H9 (cell line): ENCODE results near the gene ZNF354C. TPM values are rescaled to one million over a fixed set of nuclear protein-coding genes. Genes with fewer than 3 reads are reported as not detected.

Experiments used
- DNase-seq: peaks from one replicate; pipeline ENCODE4 v3.0.0-alpha.2; 2017
- H2AFZ ChIP-seq: one replicate; pipeline ENCODE4 v1.6.1; 2013; ENCODE audit warnings: mild to moderate bottlenecking, low read length, control low read depth, moderate library complexity
- H2AK5ac ChIP-seq: 2 replicates; pipeline ENCODE4 v1.6.1; 2013; ENCODE audit warnings: low read length, control low read depth, mixed read lengths; ENCODE audit not compliant: insufficient read length
- H2BK120ac ChIP-seq: one replicate; pipeline ENCODE4 v1.6.1; 2013; ENCODE audit warnings: low read depth, mild to moderate bottlenecking, low read length, control low read depth, inconsistent platforms; ENCODE audit not compliant: poor library complexity, severe bottlenecking
- H2BK12ac ChIP-seq: 2 replicates; pipeline ENCODE4 v1.6.1; 2013; ENCODE audit warnings: low read length, control low read depth, mixed read lengths, low read depth; ENCODE audit not compliant: insufficient read length
- H2BK15ac ChIP-seq: 2 replicates; pipeline ENCODE4 v1.6.1; 2013; ENCODE audit warnings: low read depth, low read length, control low read depth
- H2BK20ac ChIP-seq: one replicate; pipeline ENCODE4 v1.6.1; 2013; ENCODE audit warnings: low read depth, mild to moderate bottlenecking, low read length, control low read depth, inconsistent platforms; ENCODE audit not compliant: poor library complexity, severe bottlenecking
- H2BK5ac ChIP-seq: 2 replicates; pipeline ENCODE4 v1.6.1; 2013; ENCODE audit warnings: low read length, control low read depth, mixed read lengths; ENCODE audit not compliant: insufficient read length
- H3K14ac ChIP-seq: 2 replicates; pipeline ENCODE4 v1.6.1; 2013; ENCODE audit warnings: low read length, control low read depth; ENCODE audit not compliant: insufficient read depth
- H3K18ac ChIP-seq: 2 replicates; pipeline ENCODE4 v1.6.1; 2013; ENCODE audit warnings: low read depth, mild to moderate bottlenecking, mixed read lengths, low read length, control low read depth; ENCODE audit not compliant: insufficient read length
- H3K23ac ChIP-seq: 2 replicates; pipeline ENCODE4 v1.6.1; 2013; ENCODE audit warnings: low read length, control low read depth, mixed read lengths, low read depth; ENCODE audit not compliant: insufficient read length
- H3K23me2 ChIP-seq: 2 replicates; pipeline ENCODE4 v1.6.1; 2013; ENCODE audit warnings: low read depth, mild to moderate bottlenecking, mixed read lengths, low read length, control low read depth; ENCODE audit not compliant: insufficient read length, poor library complexity, severe bottlenecking
- H3K27ac ChIP-seq: 2 replicates; pipeline ENCODE4 v1.5.1; 2013; ENCODE audit warnings: low read length, control low read depth, mixed read lengths, low read depth; ENCODE audit not compliant: insufficient read length
- H3K27me3 ChIP-seq: 2 replicates; pipeline ENCODE4 v1.6.1; 2013; ENCODE audit warnings: low read length, control low read depth, inconsistent platforms; ENCODE audit not compliant: insufficient read depth
- H3K4ac ChIP-seq: 2 replicates; pipeline ENCODE4 v1.6.1; 2013; ENCODE audit warnings: low read depth, mild to moderate bottlenecking, control low read depth, inconsistent platforms, low read length, moderate library complexity
- H3K4me1 ChIP-seq: 2 replicates; pipeline ENCODE4 v1.6.1; 2013; ENCODE audit warnings: low read length, control low read depth, inconsistent platforms; ENCODE audit not compliant: insufficient read depth
- H3K4me2 ChIP-seq: 2 replicates; pipeline ENCODE4 v1.6.1; 2013; ENCODE audit warnings: low read length, control low read depth, mixed read lengths; ENCODE audit not compliant: insufficient read length, insufficient read depth
- H3K56ac ChIP-seq: 2 replicates; pipeline ENCODE4 v1.6.1; 2013; ENCODE audit warnings: low read depth, mild to moderate bottlenecking, mixed read lengths, low read length, control low read depth; ENCODE audit not compliant: insufficient read length
- H3K79me1 ChIP-seq: 2 replicates; pipeline ENCODE4 v1.6.1; 2013; ENCODE audit warnings: low read depth, mild to moderate bottlenecking, moderate library complexity, low read length, control low read depth, inconsistent platforms; ENCODE audit not compliant: insufficient read depth, poor library complexity, severe bottlenecking
- H3K79me2 ChIP-seq: 2 replicates; pipeline ENCODE4 v1.6.1; 2013; ENCODE audit warnings: low read length, control low read depth, inconsistent platforms; ENCODE audit not compliant: insufficient read depth
- H3K9ac ChIP-seq: 2 replicates; pipeline ENCODE4 v1.6.1; 2013; ENCODE audit warnings: low read length, control low read depth, mixed read lengths; ENCODE audit not compliant: insufficient read length; ENCODE audit errors: extremely low read depth
- H3K9me3 ChIP-seq: one replicate; pipeline ENCODE4 v1.6.1; 2013; ENCODE audit warnings: low read depth, low read length, inconsistent platforms; ENCODE audit not compliant: control insufficient read depth
- H3T11ph ChIP-seq: one replicate; pipeline ENCODE4 v1.6.1; 2013; ENCODE audit warnings: mild to moderate bottlenecking, low read length, control low read depth, inconsistent platforms
- H4K20me1 ChIP-seq: one replicate; pipeline ENCODE4 v1.6.1; 2013; ENCODE audit not compliant: control insufficient read depth, insufficient read length, insufficient read depth
- H4K5ac ChIP-seq: 2 replicates; pipeline ENCODE4 v1.6.1; 2013; ENCODE audit warnings: low read depth, mild to moderate bottlenecking, mixed read lengths, low read length, control low read depth; ENCODE audit not compliant: insufficient read length
- H4K8ac ChIP-seq: replicated peaks from 2 replicates; pipeline ENCODE4 v1.6.1; 2013; ENCODE audit warnings: low read length, control low read depth, mixed read lengths, low read depth; ENCODE audit not compliant: insufficient read length
- H4K91ac ChIP-seq: 2 replicates; pipeline ENCODE4 v1.6.1; 2013; ENCODE audit warnings: low read depth, mild to moderate bottlenecking, moderate library complexity, mixed read lengths, low read length, control low read depth; ENCODE audit not compliant: insufficient read length
- H3K27ac Mint-ChIP-seq, 3 experiments: 2 replicates in 2 of 3; 3 replicates in 1 of 3; pipeline ENCODE4 v1.8.0; 2020 to 2021; ENCODE audit warnings: mixed read lengths in 3 of 3, mild to moderate bottlenecking in 1 of 3, moderate library complexity in 1 of 3
- H3K27me3 Mint-ChIP-seq: 2 replicates; pipeline ENCODE4 v1.8.0; 2021; ENCODE audit warnings: low read depth, mild to moderate bottlenecking, moderate library complexity, mixed read lengths
- H3K36me3 Mint-ChIP-seq, 3 experiments: 2 replicates in 2 of 3; 3 replicates in 1 of 3; pipeline ENCODE4 v1.8.0; 2020 to 2021; ENCODE audit warnings: low read depth in 3 of 3, mixed read lengths in 3 of 3; ENCODE audit not compliant: insufficient read depth in 1 of 3
- H3K4me1 Mint-ChIP-seq, 2 experiments: 2 replicates each; pipeline ENCODE4 v1.8.0; 2020; ENCODE audit warnings: mixed read lengths in 2 of 2
- H3K4me3 Mint-ChIP-seq, 2 experiments: 2 replicates in 1 of 2; 3 replicates in 1 of 2; pipeline ENCODE4 v1.8.0; 2020 to 2021; ENCODE audit warnings: mild to moderate bottlenecking in 2 of 2, mixed read lengths in 2 of 2, moderate library complexity in 1 of 2
- H3K9me3 Mint-ChIP-seq, 2 experiments: 2 replicates in 1 of 2; 3 replicates in 1 of 2; pipeline ENCODE4 v1.8.0; 2020; ENCODE audit warnings: mild to moderate bottlenecking in 2 of 2, mixed read lengths in 2 of 2, moderate library complexity in 1 of 2
- CTCF ChIP-seq: fragments of 200-600 bp; sonication (generic); conservative IDR thresholded peaks from 3 replicates; pipeline ENCODE4 v1.8.0; 2021; ENCODE audit warnings: antibody characterized with exemption, mild to moderate bottlenecking
- WGBS: extraction: QIAGEN DNeasy Blood & Tissue Kit; methylation state at CpG from one replicate; pipeline ENCODE4 v1.1.7; 2013; ENCODE audit warnings: missing lambda C conversion rate, low lambda C conversion rate, mixed read lengths; ENCODE audit not compliant: insufficient read length; ENCODE audit errors: extremely low coverage; 5-methylcytosine and 5-hydroxymethylcytosine counted together
- total RNA-seq: library from RNA; stranded (reverse); gene quantifications from 2 replicates; pipeline ENCODE4 v1.2.1, GENCODE V29; 2021

ZNF354C gene
- total RNA-seq, 1 experiment from 2014 or later: 5.4 TPM

- no peak overlapping the region for H4K8ac ChIP-seq
- no peak overlapping the region for H2AFZ ChIP-seq
- Mint-ChIP-seq H3K36me3 (peaks cover 0 to 17% (median 2%) of the 10 kb centered on the region in 3 experiments; a peak in 5 of 7 replicates), H3K27me3 (no peaks in the 10 kb centered on the region), H3K27ac (no peak overlapping the region), H3K4me1 (no peaks in the 10 kb centered on the region), H3K9me3 (peaks cover 15 to 80% of the 10 kb centered on the region in 2 experiments), H3K4me3 (no peak overlapping the region)
- H3T11ph ChIP-seq: no peak overlapping the region
- no peak overlapping the region for H3K4ac ChIP-seq
- no peak overlapping the region for H2BK120ac ChIP-seq
- H3K18ac ChIP-seq: no peak overlapping the region
- H2BK15ac ChIP-seq: no peak overlapping the region
- TF ChIP-seq CTCF: no peak
- H3K79me2 ChIP-seq: no peaks in the 10 kb centered on the region
- no peaks in the 10 kb centered on the region for H3K79me1 ChIP-seq
- H3K14ac ChIP-seq: no peak overlapping the region
- H3K27ac ChIP-seq: no peak overlapping the region
- peak; percentile 8 for DNase-seq
- H3K4me1 ChIP-seq: no peaks in the 10 kb centered on the region
- H3K23me2 ChIP-seq: no peaks in the 10 kb centered on the region
- no CpG with 5 or more reads among the region's 25 CpGs for WGBS
- H3K23ac ChIP-seq: no peak overlapping the region
- H4K91ac ChIP-seq: no peak overlapping the region
- no peak overlapping the region for H2BK20ac ChIP-seq
- H4K20me1 ChIP-seq: no peaks in the 10 kb centered on the region
- no peak overlapping the region for H4K5ac ChIP-seq
- no peak overlapping the region for H2BK5ac ChIP-seq
- no peaks in the 10 kb centered on the region for H3K27me3 ChIP-seq
- no peak overlapping the region for H3K4me2 ChIP-seq
- no peak overlapping the region for H3K56ac ChIP-seq
- no peak overlapping the region for H2BK12ac ChIP-seq
- no peak overlapping the region for H3K9ac ChIP-seq
- no peaks in the 10 kb centered on the region for H3K9me3 ChIP-seq
- no peak overlapping the region for H2AK5ac ChIP-seq
Observed at GRCh38 chr5:179125789-179126505, 65.8 kb downstream of the ZNF354C start.
